HG03378 (cell line): Measurements from ENCODE around the gene CHI3L2.

Experiments used
- ATAC-seq: cut with Tn5 transposase; IDR thresholded peaks from one replicate; pipeline ENCODE4 v1.9.1; 2021; ENCODE audit warnings: mild to moderate bottlenecking, moderate library complexity; ENCODE audit not compliant: unreplicated experiment

Gene CHI3L2

GRCh38 chr1:111227434-111227833, at the start of gene CHI3L2:
TSS of gene CHI3L2 (plus strand) at chr1:111227713. CDS start at chr1:111227730, 17 bp downstream.
- no peak for ATAC-seq

GRCh38 chr1:111179968-111180533, 47.5 kb upstream of the CHI3L2 start:
- ATAC-seq = no peak

GRCh38 chr1:111182052-111182451, 45.5 kb upstream of the CHI3L2 start:
- no peak for ATAC-seq

- no peak for ATAC-seq
These were observed 44.0 kb upstream of the CHI3L2 start for GRCh38 chr1:111183308-111184069.

GRCh38 chr1:111184663-111185062, 42.9 kb upstream of the CHI3L2 start:
- no peak for ATAC-seq

GRCh38 chr1:111190931-111191451, 36.5 kb upstream of the CHI3L2 start:
- ATAC-seq = no peak

- no peak for ATAC-seq
These were observed 36.0 kb upstream of the CHI3L2 start for GRCh38 chr1:111191496-111191895.

GRCh38 chr1:111192074-111192473, 35.4 kb upstream of the CHI3L2 start:
- no peak for ATAC-seq

- ATAC-seq = no peak
These were observed 34.6 kb upstream of the CHI3L2 start for GRCh38 chr1:111192658-111193519.

GRCh38 chr1:111193712-111194480, 33.6 kb upstream of the CHI3L2 start:
- no peak for ATAC-seq

- ATAC-seq = no peak
These were observed 32.4 kb upstream of the CHI3L2 start for GRCh38 chr1:111195002-111195684.

GRCh38 chr1:111196213-111196612, 31.3 kb upstream of the CHI3L2 start:
- ATAC-seq = no peak

- no peak for ATAC-seq
These were observed 29.8 kb upstream of the CHI3L2 start for GRCh38 chr1:111197598-111198284.

- no peak for ATAC-seq
These were observed 28.7 kb upstream of the CHI3L2 start for GRCh38 chr1:111198836-111199235.

- ATAC-seq = no peak
These were observed 28.2 kb upstream of the CHI3L2 start for GRCh38 chr1:111199329-111199728.

- ATAC-seq = no peak
These were observed 27.4 kb upstream of the CHI3L2 start, which contains the start of gene DENND2D for GRCh38 chr1:111199881-111200801. TSS of gene DENND2D (minus strand) at chr1:111200646. CDS start at chr1:111200459, 187 bp downstream.

- no peak for ATAC-seq
These were observed 26.7 kb upstream of the CHI3L2 start for GRCh38 chr1:111200802-111201161.
